Uterus (tissue), 2 donors: ENCODE results near the gene RRAS2.

Source experiments
- POLR2A ChIP-seq, 2 donors: fragments of 450-650 bp; IDR thresholded peaks; one replicate each; pipeline ENCODE4 v1.6.1; 2016; ENCODE audit warnings: antibody characterized with exemption in 2 of 2, mild to moderate bottlenecking in 1 of 2, moderate library complexity in 1 of 2
- TF ChIP-seq, protein P1 (sequence below), 4 experiments: fragments of 200-600 bp in 2 of 4; fragments of 450-650 bp in 2 of 4; sonication (generic) in 2 of 4; IDR thresholded peaks; one replicate each; pipeline ENCODE4 v1.5.1; 2016 to 2019; ENCODE audit warnings: antibody characterized with exemption in 4 of 4, mild to moderate bottlenecking in 2 of 4, moderate library complexity in 1 of 4

DNA sequence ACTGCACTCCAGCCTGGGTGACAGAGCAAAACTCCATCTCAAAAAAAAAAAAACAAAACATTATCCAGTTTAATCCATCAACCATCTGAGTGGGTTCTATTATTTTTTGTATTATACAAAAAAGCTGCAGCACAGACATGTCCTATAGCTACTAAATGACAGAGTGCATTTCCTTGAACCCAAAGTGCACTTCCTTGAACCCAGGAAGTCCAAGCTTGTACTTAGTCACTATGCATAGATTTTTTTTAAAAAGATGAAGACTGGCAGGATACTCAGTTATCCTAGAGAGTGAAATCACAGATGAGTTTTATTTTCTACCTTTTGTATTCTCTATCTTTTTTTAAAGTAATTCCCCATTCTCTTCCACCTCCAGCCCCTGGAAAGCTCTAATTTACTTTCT lies 8.0 kb upstream of the RRAS2 start:
- TF ChIP-seq, protein P1, sequence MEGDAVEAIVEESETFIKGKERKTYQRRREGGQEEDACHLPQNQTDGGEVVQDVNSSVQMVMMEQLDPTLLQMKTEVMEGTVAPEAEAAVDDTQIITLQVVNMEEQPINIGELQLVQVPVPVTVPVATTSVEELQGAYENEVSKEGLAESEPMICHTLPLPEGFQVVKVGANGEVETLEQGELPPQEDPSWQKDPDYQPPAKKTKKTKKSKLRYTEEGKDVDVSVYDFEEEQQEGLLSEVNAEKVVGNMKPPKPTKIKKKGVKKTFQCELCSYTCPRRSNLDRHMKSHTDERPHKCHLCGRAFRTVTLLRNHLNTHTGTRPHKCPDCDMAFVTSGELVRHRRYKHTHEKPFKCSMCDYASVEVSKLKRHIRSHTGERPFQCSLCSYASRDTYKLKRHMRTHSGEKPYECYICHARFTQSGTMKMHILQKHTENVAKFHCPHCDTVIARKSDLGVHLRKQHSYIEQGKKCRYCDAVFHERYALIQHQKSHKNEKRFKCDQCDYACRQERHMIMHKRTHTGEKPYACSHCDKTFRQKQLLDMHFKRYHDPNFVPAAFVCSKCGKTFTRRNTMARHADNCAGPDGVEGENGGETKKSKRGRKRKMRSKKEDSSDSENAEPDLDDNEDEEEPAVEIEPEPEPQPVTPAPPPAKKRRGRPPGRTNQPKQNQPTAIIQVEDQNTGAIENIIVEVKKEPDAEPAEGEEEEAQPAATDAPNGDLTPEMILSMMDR (IDR thresholded peaks at IDR 0.05), result no peak
- no peak for TF ChIP-seq POLR2A (IDR thresholded peaks at IDR 0.05)
